ENCODE data around the gene RABEP1.

The RABEP1 gene

GRCh38 chr17:5283571-5284315 lies 1.7 kb downstream of the RABEP1 start:
- TF ChIP-seq CTCF (IDR thresholded peaks at IDR 0.05; ENCODE audit: extremely low read depth, missing control alignments) = no peak
- no peak for DNase-seq (ENCODE audit: low spot score)

GRCh38 chr17:5284681-5285080 lies 2.6 kb downstream of the RABEP1 start:
- no peak for TF ChIP-seq CTCF (IDR thresholded peaks at IDR 0.05; ENCODE audit: extremely low read depth, missing control alignments)
- DNase-seq (ENCODE audit: low spot score) = no peak

- no peak for DNase-seq (ENCODE audit: low spot score)
These were observed 4.8 kb downstream of the RABEP1 start for GRCh38 chr17:5286846-5287245.

GRCh38 chr17:5291683-5292350 lies 9.7 kb downstream of the RABEP1 start:
- DNase-seq (ENCODE audit: low spot score) = no peak
- TF ChIP-seq CTCF (IDR thresholded peaks at IDR 0.05; ENCODE audit: extremely low read depth, missing control alignments) = no peak

More at GRCh38 chr17:5286846-5287245, 4.8 kb downstream of the RABEP1 start:
- TF ChIP-seq CTCF (IDR thresholded peaks at IDR 0.05; ENCODE audit: extremely low read depth, missing control alignments) = no peak

- no peak for TF ChIP-seq CTCF (IDR thresholded peaks at IDR 0.05; ENCODE audit: extremely low read depth, missing control alignments)
- no peak for DNase-seq (ENCODE audit: low spot score)
These were observed 15.2 kb downstream of the RABEP1 start for GRCh38 chr17:5297245-5297644.

GRCh38 chr17:5299383-5299782 lies 17.3 kb downstream of the RABEP1 start:
- no peak for TF ChIP-seq CTCF (IDR thresholded peaks at IDR 0.05; ENCODE audit: extremely low read depth, missing control alignments)
- no peak for DNase-seq (ENCODE audit: low spot score)

GRCh38 chr17:5304636-5305035 lies 22.6 kb downstream of the RABEP1 start:
- no peak for DNase-seq (ENCODE audit: low spot score)
- no peak for TF ChIP-seq CTCF (IDR thresholded peaks at IDR 0.05; ENCODE audit: extremely low read depth, missing control alignments)
